SK-N-SH (cell line): ENCODE data around the gene GNA14.

Experiments used
- CTCF ChIP-seq: fragments of 200-600 bp; sonication (generic); IDR thresholded peaks from 2 replicates; pipeline ENCODE4 v1.6.1; 2017; ENCODE audit warnings: antibody characterized with exemption, mild to moderate bottlenecking, moderate library complexity
- JUND ChIP-seq: IDR thresholded peaks from 2 replicates; pipeline ENCODE4 v1.4.0; 2012
- MEF2A ChIP-seq: IDR thresholded peaks from 2 replicates; pipeline ENCODE4 v1.4.0; 2012; ENCODE audit warnings: low read depth, borderline replicate concordance

- TF ChIP-seq CTCF (no peak), MEF2A (no peak), JUND (no peak)
These were observed 86.6 kb downstream of the GNA14 start for GRCh38 chr9:77561331-77562018.
